HepG2 (cell line): Measurements from ENCODE around the gene FEV.

Experiments used
- SIX1 ChIP-seq: sonication (generic); formaldehyde crosslinking; IDR thresholded peaks from 2 replicates; pipeline ENCODE4 v1.4.0; 2020; ENCODE audit warnings: missing genetic modification reagents, borderline replicate concordance
- ZZZ3 ChIP-seq: sonication (generic); formaldehyde crosslinking; IDR thresholded peaks from 2 replicates; pipeline ENCODE4 v1.4.0; 2020; ENCODE audit warnings: missing genetic modification reagents, mild to moderate bottlenecking, borderline replicate concordance
- TF ChIP-seq, protein P1 (sequence below): sonication (generic); formaldehyde crosslinking; IDR thresholded peaks from 2 replicates; pipeline ENCODE4 v1.5.0; 2020; ENCODE audit warnings: mild to moderate bottlenecking, missing genetic modification reagents, moderate library complexity
- TF ChIP-seq, protein P2 (sequence below): sonication (generic); formaldehyde crosslinking; IDR thresholded peaks from 2 replicates; pipeline ENCODE4 v1.9.0; 2021; ENCODE audit warnings: missing genetic modification reagents, borderline replicate concordance

DNA sequence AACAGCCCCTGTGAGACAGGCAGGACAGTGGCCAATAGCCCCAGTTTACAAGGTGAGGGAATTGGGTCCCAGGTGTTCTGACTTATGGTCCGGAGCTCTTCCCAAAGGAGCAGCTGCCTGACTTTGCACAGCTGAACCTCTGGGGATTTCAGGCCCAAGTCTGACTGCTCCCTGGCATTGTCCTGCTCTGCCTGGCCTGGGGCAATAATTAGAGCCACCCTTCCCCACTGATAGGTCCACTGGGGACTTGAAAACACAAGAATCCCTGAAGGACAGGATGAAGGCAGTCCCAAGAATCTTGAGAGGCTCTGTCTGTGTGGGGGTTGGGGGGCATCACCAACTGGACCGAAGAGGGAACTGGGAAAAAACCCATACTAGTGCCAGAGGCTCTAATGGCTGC, 3.7 kb upstream of the FEV start:
- TF ChIP-seq ZZZ3 (CRISPR knock-in tag) (no peak), SIX1 (CRISPR knock-in tag) (no peak)
- TF ChIP-seq, protein P1, sequence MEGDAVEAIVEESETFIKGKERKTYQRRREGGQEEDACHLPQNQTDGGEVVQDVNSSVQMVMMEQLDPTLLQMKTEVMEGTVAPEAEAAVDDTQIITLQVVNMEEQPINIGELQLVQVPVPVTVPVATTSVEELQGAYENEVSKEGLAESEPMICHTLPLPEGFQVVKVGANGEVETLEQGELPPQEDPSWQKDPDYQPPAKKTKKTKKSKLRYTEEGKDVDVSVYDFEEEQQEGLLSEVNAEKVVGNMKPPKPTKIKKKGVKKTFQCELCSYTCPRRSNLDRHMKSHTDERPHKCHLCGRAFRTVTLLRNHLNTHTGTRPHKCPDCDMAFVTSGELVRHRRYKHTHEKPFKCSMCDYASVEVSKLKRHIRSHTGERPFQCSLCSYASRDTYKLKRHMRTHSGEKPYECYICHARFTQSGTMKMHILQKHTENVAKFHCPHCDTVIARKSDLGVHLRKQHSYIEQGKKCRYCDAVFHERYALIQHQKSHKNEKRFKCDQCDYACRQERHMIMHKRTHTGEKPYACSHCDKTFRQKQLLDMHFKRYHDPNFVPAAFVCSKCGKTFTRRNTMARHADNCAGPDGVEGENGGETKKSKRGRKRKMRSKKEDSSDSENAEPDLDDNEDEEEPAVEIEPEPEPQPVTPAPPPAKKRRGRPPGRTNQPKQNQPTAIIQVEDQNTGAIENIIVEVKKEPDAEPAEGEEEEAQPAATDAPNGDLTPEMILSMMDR (CRISPR knock-in tag), result no peak
- TF ChIP-seq, protein P2, sequence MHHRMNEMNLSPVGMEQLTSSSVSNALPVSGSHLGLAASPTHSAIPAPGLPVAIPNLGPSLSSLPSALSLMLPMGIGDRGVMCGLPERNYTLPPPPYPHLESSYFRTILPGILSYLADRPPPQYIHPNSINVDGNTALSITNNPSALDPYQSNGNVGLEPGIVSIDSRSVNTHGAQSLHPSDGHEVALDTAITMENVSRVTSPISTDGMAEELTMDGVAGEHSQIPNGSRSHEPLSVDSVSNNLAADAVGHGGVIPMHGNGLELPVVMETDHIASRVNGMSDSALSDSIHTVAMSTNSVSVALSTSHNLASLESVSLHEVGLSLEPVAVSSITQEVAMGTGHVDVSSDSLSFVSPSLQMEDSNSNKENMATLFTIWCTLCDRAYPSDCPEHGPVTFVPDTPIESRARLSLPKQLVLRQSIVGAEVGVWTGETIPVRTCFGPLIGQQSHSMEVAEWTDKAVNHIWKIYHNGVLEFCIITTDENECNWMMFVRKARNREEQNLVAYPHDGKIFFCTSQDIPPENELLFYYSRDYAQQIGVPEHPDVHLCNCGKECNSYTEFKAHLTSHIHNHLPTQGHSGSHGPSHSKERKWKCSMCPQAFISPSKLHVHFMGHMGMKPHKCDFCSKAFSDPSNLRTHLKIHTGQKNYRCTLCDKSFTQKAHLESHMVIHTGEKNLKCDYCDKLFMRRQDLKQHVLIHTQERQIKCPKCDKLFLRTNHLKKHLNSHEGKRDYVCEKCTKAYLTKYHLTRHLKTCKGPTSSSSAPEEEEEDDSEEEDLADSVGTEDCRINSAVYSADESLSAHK (CRISPR knock-in tag), result no peak
